NB4 (cell line): ENCODE data around the gene MIF4GD.

Experiments used
- DNase-seq: peaks from one replicate; pipeline ENCODE4 v3.0.0; 2010; ENCODE audit warnings: low read depth
- H3K4me3 ChIP-seq: one replicate; pipeline ENCODE4 v1.5.1; 2011; ENCODE audit warnings: mild to moderate bottlenecking, low read depth, low read length, moderate library complexity
- CTCF ChIP-seq: IDR thresholded peaks from one replicate; pipeline ENCODE4 v1.5.1; 2012; ENCODE audit warnings: low read depth, low read length
- MAX ChIP-seq: IDR thresholded peaks from 2 replicates; pipeline ENCODE4 v1.6.1; 2011; ENCODE audit warnings: low read depth, low read length
- MYC ChIP-seq: IDR thresholded peaks from 2 replicates; pipeline ENCODE4 v1.6.1; 2011; ENCODE audit warnings: low read depth, low read length
- POLR2A ChIP-seq: IDR thresholded peaks from 2 replicates; pipeline ENCODE4 v1.6.1; 2011; ENCODE audit warnings: mild to moderate bottlenecking; ENCODE audit not compliant: insufficient read length; ENCODE audit errors: extremely low read depth

The MIF4GD gene

GRCh38 chr17:75270218-75270965 is 639 bp downstream of the MIF4GD start:
- peak; percentile 96 for DNase-seq
- TF ChIP-seq MAX (peak; percentile 69), MYC (peak; percentile 61), POLR2A (peak; percentile 30), CTCF (peak; percentile 35)
- peak overlapping the region; percentile 76 for H3K4me3 ChIP-seq

GRCh38 chr17:75269844-75270217 is 1.2 kb downstream of the MIF4GD start:
- no peak for TF ChIP-seq MAX
- TF ChIP-seq CTCF = no peak
- TF ChIP-seq POLR2A = no peak
- TF ChIP-seq MYC = no peak
- DNase-seq = peak; percentile 55
- peak overlapping the region; percentile 76 for H3K4me3 ChIP-seq

- H3K4me3 ChIP-seq = no peak overlapping the region
- DNase-seq = peak; percentile 39
These were observed 3.4 kb downstream of the MIF4GD start for GRCh38 chr17:75267411-75268232.

GRCh38 chr17:75267153-75267410 is 3.9 kb downstream of the MIF4GD start:
- TF ChIP-seq MAX (no peak), MYC (no peak), POLR2A (no peak)
- no peak overlapping the region for H3K4me3 ChIP-seq
- peak; percentile 92 for DNase-seq

More at GRCh38 chr17:75267411-75268232, 3.4 kb downstream of the MIF4GD start:
- TF ChIP-seq CTCF = no peak

- DNase-seq = no peak
- H3K4me3 ChIP-seq = no peak overlapping the region
- TF ChIP-seq MAX (no peak), CTCF (no peak), MYC (no peak), POLR2A (no peak)
These were observed 4.5 kb downstream of the MIF4GD start for GRCh38 chr17:75266316-75267152.

GRCh38 chr17:75265614-75266315 is 5.3 kb downstream of the MIF4GD start:
- DNase-seq = no peak
- H3K4me3 ChIP-seq = no peak overlapping the region
- no peak for TF ChIP-seq MAX
- TF ChIP-seq POLR2A = no peak
- TF ChIP-seq CTCF = no peak
- no peak for TF ChIP-seq MYC
